ENCODE measurements around the gene CCNA2. TPM values are rescaled to one million over a fixed set of nuclear protein-coding genes. Genes with fewer than 3 reads are reported as not detected.
A peak's percentile ranks its signal among the peaks of the same experiment; 100 is the strongest.

Gene CCNA2
- total and polyA plus RNA-seq, 9 of the 15 experiments (the other 6 are each of a cell fraction or from before 2014, with no cell fraction given) = 37.1 to 197 (median 154) TPM

- no peak overlapping the region for H3K27ac ChIP-seq (ENCODE audit: extremely low read depth, low read depth, low read length)
- H3K4me3 ChIP-seq = no peak overlapping the region
- FAIRE-seq (no peak), ATAC-seq (no peak), DNase-seq (ENCODE audit: extremely low read depth in 1 of 4, low spot score in 3 of 4) (no peak)
- H3K36me3 ChIP-seq (ENCODE audit: control insufficient read depth, insufficient read depth, low read length) = no peaks in the 10 kb centered on the region
- H3K9ac ChIP-seq (ENCODE audit: insufficient read depth in 1 of 2, low read depth in 2 of 2, low read length in 2 of 2) = no peak overlapping the region
- in situ Hi-C loops (cut with MboI) = no loop called here
- no peaks in the 10 kb centered on the region for H3K27me3 ChIP-seq (ENCODE audit: control insufficient read depth in 2 of 2, insufficient read depth in 2 of 2, low read length in 2 of 2)
- H2AFZ ChIP-seq (ENCODE audit: low read depth, low read length) = 0 out of 2 replicates have a peak overlapping the region, but pooled peaks have one; percentile 14
- peaks cover 0 to 6% of the 10 kb centered on the region in 2 experiments; a peak in 1 of 5 replicates for H3K4me1 ChIP-seq (replicated peaks in 1 of 2; ENCODE audit: control insufficient read depth in 2 of 2, insufficient read depth in 2 of 2, low read length in 2 of 2)
- H4K20me1 ChIP-seq (replicated peaks; ENCODE audit: control insufficient read depth, insufficient read depth, low read length) = no peaks in the 10 kb centered on the region
- intact Hi-C loops (cut with micrococcal nuclease) = no loop called here
- 33% methylated on average over 6 of the region's 6 CpGs for WGBS (ENCODE audit: insufficient coverage, low coverage, missing lambda C conversion rate)
- no peaks in the 10 kb centered on the region for H3K9me1 ChIP-seq (ENCODE audit: control insufficient read depth, insufficient read depth, low read length)
- no peak overlapping the region for H3K4me2 ChIP-seq (ENCODE audit: insufficient read depth, low read length)
- no peaks in the 10 kb centered on the region for H3K9me3 ChIP-seq (replicated peaks; ENCODE audit: control insufficient read depth, insufficient read depth, low read depth, low read length)
- BruUV-seq (replicated peaks) = no TSS peak
- ChIA-PET POLR2A (no interaction called here), CTCF (ENCODE audit: low intra/inter-chr PET ratio) (no interaction called here)
- TF ChIP-seq C11orf30 (IDR thresholded peaks at IDR 0.05; ENCODE audit: low read depth) = no peak
- no peak for TF ChIP-seq SNRNP70 (optimal IDR thresholded peaks at IDR 0.05; ENCODE audit: low read depth, low read length)
- no peaks in the 10 kb centered on the region for H3K79me2 ChIP-seq (ENCODE audit: control insufficient read depth, insufficient read depth, low read length)
Observed at GRCh38 chr4:121776610-121777401, 46.9 kb downstream of the CCNA2 start.

- WGBS (ENCODE audit: insufficient coverage, low coverage, missing lambda C conversion rate) = 5% methylated on average over 1 of the region's 1 CpG
- in situ Hi-C loops (cut with MboI) = no loop called here
- Histone ChIP-seq H2AFZ (ENCODE audit: low read depth, low read length) (no peak overlapping the region), H3K9ac (ENCODE audit: insufficient read depth in 1 of 2, low read depth in 2 of 2, low read length in 2 of 2) (no peak overlapping the region), H3K9me1 (ENCODE audit: control insufficient read depth, insufficient read depth, low read length) (no peaks in the 10 kb centered on the region), H3K9me3 (replicated peaks; ENCODE audit: control insufficient read depth, insufficient read depth, low read depth, low read length) (no peaks in the 10 kb centered on the region), H3K27me3 (ENCODE audit: control insufficient read depth in 2 of 2, insufficient read depth in 2 of 2, low read length in 2 of 2) (peaks cover 6 to 19% of the 10 kb centered on the region in 2 experiments; a peak in 3 of 5 replicates), H3K79me2 (ENCODE audit: control insufficient read depth, insufficient read depth, low read length) (no peaks in the 10 kb centered on the region), H4K20me1 (replicated peaks; ENCODE audit: control insufficient read depth, insufficient read depth, low read length) (no peaks in the 10 kb centered on the region), H3K4me2 (ENCODE audit: insufficient read depth, low read length) (no peak overlapping the region), H3K4me1 (replicated peaks in 1 of 2; ENCODE audit: control insufficient read depth in 2 of 2, insufficient read depth in 2 of 2, low read length in 2 of 2) (peaks cover 0 to 6% of the 10 kb centered on the region in 2 experiments; a peak in 1 of 5 replicates), H3K4me3 (no peak overlapping the region), H3K27ac (ENCODE audit: extremely low read depth, low read depth, low read length) (no peak overlapping the region), H3K36me3 (ENCODE audit: control insufficient read depth, insufficient read depth, low read length) (no peaks in the 10 kb centered on the region)
- peak; percentile 40 for ATAC-seq
- intact Hi-C loops (cut with micrococcal nuclease) = no loop called here
- DNase-seq (ENCODE audit: extremely low read depth in 1 of 4, low spot score in 3 of 4) = no peak
- TF ChIP-seq ZNF316 (IDR thresholded peaks at IDR 0.05) = no peak
- TF ChIP-seq MYC (IDR thresholded peaks at IDR 0.05; ENCODE audit: low read depth, low read length) = no peak
- no peak for TF ChIP-seq MYC (CRISPR knock-in tag; IDR thresholded peaks at IDR 0.05; ENCODE audit: borderline replicate concordance, low read depth)
- CTCF ChIA-PET (ENCODE audit: low intra/inter-chr PET ratio) = no interaction called here
- no TSS peak for BruUV-seq (replicated peaks)
- POLR2A ChIA-PET = interaction anchor here (1.2 to 1.5 kb wide), 2 partner anchors 8 to 11 kb away, joined by 4 read pairs; no protein-coding TSS in a partner anchor
- no peak for FAIRE-seq
Observed at GRCh38 chr4:121773883-121774282, 49.8 kb downstream of the CCNA2 start.

Data from K562 (cell line).